Transverse colon (tissue), 4 donors: Measurements from ENCODE around the gene WDR7. TPM values are rescaled to one million over a fixed set of nuclear protein-coding genes. Genes with fewer than 3 reads are reported as not detected.

Source experiments
- DNase-seq: peaks from one replicate; pipeline ENCODE4 v3.0.0-alpha.2; 2019
- H3K27ac ChIP-seq, 4 donors: fragments of 200-600 bp; sonication (generic); 2 replicates each; pipeline ENCODE4 v1.5.1; 2016 to 2018; ENCODE audit warnings: inconsistent platforms in 4 of 4
- H3K27me3 ChIP-seq: fragments of 200-600 bp; sonication (generic); 2 replicates; pipeline ENCODE4 v1.5.1; 2017; ENCODE audit warnings: inconsistent platforms
- H3K36me3 ChIP-seq, 4 donors: fragments of 200-600 bp; sonication (generic); 2 replicates each; pipeline ENCODE4 v1.5.1; 2017 to 2019; ENCODE audit warnings: inconsistent platforms in 4 of 4
- H3K4me1 ChIP-seq, 4 donors: fragments of 200-600 bp; sonication (generic); 2 replicates each; pipeline ENCODE4 v1.5.1; 2017 to 2020; ENCODE audit warnings: inconsistent platforms in 4 of 4
- H3K4me3 ChIP-seq, 4 donors: fragments of 200-600 bp; sonication (generic); 1 replicate in 1 of 4; 2 replicates in 3 of 4; pipeline versions ENCODE4 v1.5.1 to v1.6.1; 2017 to 2019; ENCODE audit warnings: inconsistent platforms in 4 of 4
- H3K9me3 ChIP-seq, 2 donors: fragments of 200-600 bp; sonication (generic); 2 replicates each; pipeline ENCODE4 v1.5.1; 2017 to 2019; ENCODE audit warnings: inconsistent platforms in 2 of 2
- CTCF ChIP-seq, 5 experiments: fragments of 200-600 bp in 3 of 5; fragments of 450-650 bp in 2 of 5; sonication (generic) in 3 of 5; IDR thresholded peaks; 1 replicate in 2 of 5; 2 replicates in 3 of 5; pipeline ENCODE4 v1.5.1; 2016 to 2017; ENCODE audit warnings: antibody characterized with exemption in 5 of 5, inconsistent platforms in 3 of 5, mild to moderate bottlenecking in 2 of 5, moderate library complexity in 1 of 5
- EP300 ChIP-seq: sonication (generic); formaldehyde crosslinking; IDR thresholded peaks from one replicate; pipeline ENCODE4 v1.6.1; 2017; ENCODE audit warnings: antibody characterized with exemption, low read depth
- POLR2A ChIP-seq: fragments of 450-650 bp; IDR thresholded peaks from one replicate; pipeline ENCODE4 v1.6.1; 2016; ENCODE audit warnings: antibody characterized with exemption, mild to moderate bottlenecking, moderate library complexity
- POLR2AphosphoS5 ChIP-seq, 3 donors: sonication (generic); formaldehyde crosslinking; IDR thresholded peaks; one replicate each; pipeline ENCODE4 v1.6.1; 2016; ENCODE audit warnings: antibody characterized with exemption in 3 of 3
- WGBS, 2 donors: methylation state at CpG; one replicate each; pipeline ENCODE4 v1.1.5; 2018; ENCODE audit warnings: low coverage in 1 of 2; 5-methylcytosine and 5-hydroxymethylcytosine counted together
- in situ Hi-C, 4 donors: fragments of 200-750 bp; cut with MboI; loops; one replicate each; pipeline versions ENCODE4 v1.15.0 to v1.15.1; 2017; ENCODE audit warnings: low sequenced_read_pairs in 3 of 4, low pct_ligation_motif_present in 1 of 4, low pct_unique_long_range_greater_than_20kb in 1 of 4
- intact Hi-C: fragments of 100-400 bp; cut with DNase I; formaldehyde crosslinking; loops from one replicate; pipeline ENCODE4 v1.15.1; 2023; ENCODE audit warnings: low total_unique reads
- total RNA-seq, 4 donors: library from RNA; depleted of rRNA; stranded (reverse); fragments of >200 nt; gene quantifications; one replicate each; pipeline ENCODE4 v1.1.0, GENCODE V29; 2016

Gene WDR7
- total RNA-seq, 4 donors from 2014 or later = 14.9 to 37.5 (median 27.9) TPM

GRCh38 chr18:56919190-56919589 lies 268.0 kb downstream of the WDR7 start:
- TF ChIP-seq POLR2AphosphoS5 (IDR thresholded peaks at IDR 0.05) (no peak), CTCF (IDR thresholded peaks at IDR 0.05) (no peak), POLR2A (no peak), EP300 (no peak)
- DNase-seq = no peak
- no peaks in the 10 kb centered on the region for H3K27me3 ChIP-seq
- WGBS, 2 donors = 85% methylated on average over 1 of the region's 1 CpG; no CpG with 5 or more reads in 1 of the 2 donors
- peaks cover 0 to 7% (median 0%) of the 10 kb centered on the region in 4 donors for H3K4me1 ChIP-seq
- no peak overlapping the region for H3K4me3 ChIP-seq
- intact Hi-C loops (no loop called here), in situ Hi-C loops (no loop called here)
- H3K36me3 ChIP-seq = no peaks in the 10 kb centered on the region
- no peaks in the 10 kb centered on the region for H3K9me3 ChIP-seq
- H3K27ac ChIP-seq = no peak overlapping the region

- WGBS, 2 donors = 72 to 82% methylated on average over 1 of the region's 1 CpG
- no peaks in the 10 kb centered on the region for H3K9me3 ChIP-seq
- in situ Hi-C loops = no loop called here
- no peak overlapping the region for H3K4me3 ChIP-seq
- no peak for DNase-seq
- no peaks in the 10 kb centered on the region for H3K27me3 ChIP-seq
- peaks cover 0 to 7% (median 0%) of the 10 kb centered on the region in 4 donors for H3K4me1 ChIP-seq
- TF ChIP-seq EP300 = no peak
- TF ChIP-seq POLR2AphosphoS5 (IDR thresholded peaks at IDR 0.05) = no peak
- no peak for TF ChIP-seq POLR2A
- no peak for TF ChIP-seq CTCF (IDR thresholded peaks at IDR 0.05)
- no peak overlapping the region for H3K27ac ChIP-seq
- H3K36me3 ChIP-seq = no peaks in the 10 kb centered on the region
- intact Hi-C loops = no loop called here
Observed at GRCh38 chr18:56921896-56922480, 270.8 kb downstream of the WDR7 start.

- TF ChIP-seq CTCF (IDR thresholded peaks at IDR 0.05) = no peak
- TF ChIP-seq POLR2A = no peak
- no peak for TF ChIP-seq EP300
- no peak for TF ChIP-seq POLR2AphosphoS5 (IDR thresholded peaks at IDR 0.05)
- no peaks in the 10 kb centered on the region for H3K36me3 ChIP-seq
- H3K4me3 ChIP-seq = no peak overlapping the region
- intact Hi-C loops (no loop called here), in situ Hi-C loops (no loop called here)
- H3K27ac ChIP-seq = no peak overlapping the region
- H3K27me3 ChIP-seq = no peaks in the 10 kb centered on the region
- no peaks in the 10 kb centered on the region for H3K9me3 ChIP-seq
- no peaks in the 10 kb centered on the region for H3K4me1 ChIP-seq
- DNase-seq = no peak
- 87 to 96% methylated on average over 4 to 5 of the region's 5 CpGs for WGBS, 2 donors
Observed at GRCh38 chr18:56926734-56927133, 275.6 kb downstream of the WDR7 start.

GRCh38 chr18:56927786-56928185 lies 276.6 kb downstream of the WDR7 start:
- H3K36me3 ChIP-seq = no peaks in the 10 kb centered on the region
- no peak overlapping the region for H3K4me3 ChIP-seq
- DNase-seq = no peak
- no peak for TF ChIP-seq POLR2A
- in situ Hi-C loops (no loop called here), intact Hi-C loops (no loop called here)
- H3K27ac ChIP-seq = no peak overlapping the region
- 85 to 97% methylated on average over 3 of the region's 3 CpGs for WGBS, 2 donors
- no peaks in the 10 kb centered on the region for H3K27me3 ChIP-seq
- no peaks in the 10 kb centered on the region for H3K4me1 ChIP-seq
- H3K9me3 ChIP-seq = no peaks in the 10 kb centered on the region

GRCh38 chr18:56929886-56930285 lies 278.7 kb downstream of the WDR7 start:
- no peak for TF ChIP-seq EP300
- TF ChIP-seq POLR2A = no peak
- no peak for TF ChIP-seq CTCF (IDR thresholded peaks at IDR 0.05)
- no peak for TF ChIP-seq POLR2AphosphoS5 (IDR thresholded peaks at IDR 0.05)
- no peaks in the 10 kb centered on the region for H3K9me3 ChIP-seq
- intact Hi-C loops (no loop called here), in situ Hi-C loops (no loop called here)
- no peaks in the 10 kb centered on the region for H3K36me3 ChIP-seq
- H3K27ac ChIP-seq = no peak overlapping the region
- H3K27me3 ChIP-seq = no peaks in the 10 kb centered on the region
- H3K4me3 ChIP-seq = no peak overlapping the region
- H3K4me1 ChIP-seq = no peaks in the 10 kb centered on the region
- DNase-seq = no peak
- WGBS, 2 donors = 73 to 90% methylated on average over 5 of the region's 5 CpGs
